Measurements from ENCODE around the gene FAM151A.
A peak's percentile ranks its signal among the peaks of the same experiment; 100 is the strongest.

The FAM151A gene

DNA sequence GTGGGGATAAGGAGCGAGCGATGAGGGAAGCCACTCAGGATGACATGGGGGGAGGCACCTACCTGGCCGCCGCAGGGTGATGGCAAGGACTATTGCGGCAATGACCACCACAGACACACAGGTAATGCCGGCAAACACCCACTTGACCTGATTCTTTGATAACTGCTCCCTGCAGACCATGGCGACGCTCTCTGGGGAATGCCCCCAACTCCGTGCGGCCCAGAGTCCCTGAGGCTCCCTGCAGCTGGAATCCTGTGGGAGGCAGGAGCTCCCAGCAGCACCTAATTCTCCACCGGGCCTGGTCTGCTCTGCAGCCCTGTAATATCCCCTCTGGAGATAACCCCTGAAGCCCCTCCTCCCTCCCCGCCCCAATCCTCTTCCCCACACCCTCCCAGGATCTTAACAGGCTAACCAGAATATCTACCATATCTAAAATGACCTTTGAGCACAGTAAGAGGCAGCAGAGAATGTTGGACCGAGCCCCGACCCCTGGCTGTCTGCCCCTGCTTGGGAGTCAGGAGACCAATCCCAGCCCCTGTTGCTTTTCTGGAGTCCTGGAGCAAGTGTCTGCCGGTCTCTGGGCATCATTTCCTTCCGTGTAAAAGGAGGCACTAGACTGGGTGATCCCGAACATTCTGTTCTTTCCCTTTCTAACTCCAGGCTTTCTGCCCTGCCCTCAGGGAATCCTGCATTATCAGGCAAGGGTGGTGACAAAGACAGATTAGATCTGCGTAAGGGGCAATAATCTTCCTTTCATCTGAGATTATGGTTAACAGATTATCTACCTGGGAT, at the start of gene FAM151A:
Gene FAM151A, minus strand, starts transcription at position 310 of the 792 bp plus-strand sequence. Its CDS starts 130 bp downstream, at position 180.
- DNase-seq = no peak

DNA sequence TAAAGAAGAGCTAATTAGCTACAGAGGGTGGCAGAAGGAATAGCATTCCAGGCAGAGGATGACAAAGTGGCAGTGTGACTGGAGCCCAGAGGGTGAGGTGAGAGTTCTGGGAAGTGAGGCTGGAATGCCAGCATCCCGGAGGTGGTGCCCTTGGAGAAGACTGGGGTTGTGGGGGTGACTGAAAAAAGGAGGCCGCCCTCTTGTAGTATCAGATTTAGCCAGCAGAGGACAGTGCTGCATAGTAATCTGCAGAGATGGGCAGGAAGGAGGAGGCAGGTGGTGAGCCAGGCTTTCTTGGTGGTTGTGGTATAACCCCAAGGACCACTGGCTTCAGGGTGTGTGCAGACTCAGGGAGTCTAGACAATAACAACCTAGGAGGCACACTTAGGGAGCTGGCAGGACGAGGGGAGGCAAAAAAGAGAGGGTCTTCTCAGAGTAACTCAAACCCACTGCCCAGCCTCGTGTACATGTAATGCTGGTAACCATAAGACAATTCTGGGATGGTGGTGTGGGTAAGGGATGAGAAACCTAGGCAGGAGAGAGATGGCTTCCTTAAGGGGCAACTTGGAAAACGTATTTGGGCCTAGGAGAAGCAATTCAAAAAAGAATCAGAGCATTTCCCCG, 48.8 kb upstream of the FAM151A start:
- peak; percentile 19 to 40 for DNase-seq

DNA sequence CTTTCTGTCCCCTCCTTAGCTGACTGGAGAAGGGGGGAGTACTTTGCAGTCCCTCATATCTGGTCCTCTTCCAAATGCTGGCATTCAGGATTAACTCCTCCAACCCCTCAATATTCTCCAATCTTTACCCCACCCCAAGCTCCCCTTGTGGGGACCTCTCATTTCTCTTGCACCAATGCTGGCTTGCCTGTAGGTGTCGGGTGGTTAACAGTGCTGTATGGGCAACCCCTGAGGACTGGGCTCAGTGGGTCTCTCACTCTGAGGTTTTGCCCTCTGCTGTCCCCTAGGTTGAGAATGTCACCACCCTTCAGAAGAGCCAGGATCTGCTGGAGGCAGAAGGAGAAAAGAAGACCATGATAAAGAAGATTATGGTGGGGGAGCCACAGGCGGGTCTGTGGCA, 45.2 kb upstream of the FAM151A start:
- DNase-seq = no peak

DNA sequence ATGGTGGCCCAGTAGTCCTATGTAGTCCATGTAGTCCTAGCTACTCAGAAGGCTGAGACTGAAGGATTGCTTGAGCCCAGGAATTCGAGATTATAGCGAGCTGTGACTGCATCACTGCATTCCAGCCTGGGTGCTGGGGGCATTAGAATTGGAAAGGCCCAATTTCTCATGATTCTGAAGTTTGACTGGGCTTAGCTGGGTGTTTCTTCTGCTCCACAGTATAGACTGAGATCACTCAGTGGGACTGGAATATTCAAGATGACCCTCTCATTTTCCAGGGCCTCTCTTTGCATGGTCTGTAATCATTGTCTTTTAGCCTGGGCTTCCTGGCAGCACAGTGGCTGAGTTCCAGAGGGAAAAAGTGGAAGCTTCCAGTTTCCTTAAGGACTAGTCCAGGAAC, 44.5 kb upstream of the FAM151A start:
- DNase-seq = no peak

DNA sequence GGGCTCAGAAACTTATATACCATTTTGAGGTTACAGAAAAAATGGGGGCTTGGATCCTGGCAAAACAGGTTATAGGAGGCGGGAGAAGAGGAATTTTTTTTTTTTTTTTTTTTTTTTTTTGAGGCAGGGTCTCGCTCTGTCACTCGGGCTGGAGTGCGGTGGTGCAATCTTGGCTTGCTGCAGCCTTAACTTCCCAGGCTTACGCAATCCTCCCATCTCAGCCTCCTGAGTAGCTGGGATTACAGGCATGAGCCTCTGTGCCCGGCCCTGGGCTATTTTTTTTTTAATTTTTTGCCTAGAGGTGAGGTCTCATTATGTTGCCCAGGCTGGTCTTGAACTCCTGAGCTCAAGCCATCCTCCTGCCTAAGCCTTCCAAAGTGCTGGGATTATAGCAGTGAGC, 43.0 kb upstream of the FAM151A start:
- DNase-seq = no peak

DNA sequence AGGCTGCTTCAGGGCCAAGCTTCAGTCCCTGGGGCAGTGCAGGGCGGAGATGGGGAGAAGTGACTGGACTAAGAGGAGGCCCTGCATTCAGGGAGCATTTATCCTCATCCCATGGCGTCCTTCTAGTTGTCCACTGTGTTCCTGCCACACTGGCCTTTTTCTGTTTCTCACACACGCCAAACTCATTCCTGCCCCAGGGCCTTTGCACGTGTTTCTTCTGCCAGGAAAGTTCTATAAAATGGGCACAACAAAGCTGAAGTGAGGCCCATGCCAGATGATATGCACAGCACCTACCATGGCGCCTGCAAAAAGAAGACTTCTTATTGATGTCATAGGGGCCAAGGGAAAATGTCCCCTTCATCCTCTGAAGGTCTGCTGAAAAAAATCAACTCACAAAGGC, 42.5 kb upstream of the FAM151A start:
- DNase-seq = no peak

DNA sequence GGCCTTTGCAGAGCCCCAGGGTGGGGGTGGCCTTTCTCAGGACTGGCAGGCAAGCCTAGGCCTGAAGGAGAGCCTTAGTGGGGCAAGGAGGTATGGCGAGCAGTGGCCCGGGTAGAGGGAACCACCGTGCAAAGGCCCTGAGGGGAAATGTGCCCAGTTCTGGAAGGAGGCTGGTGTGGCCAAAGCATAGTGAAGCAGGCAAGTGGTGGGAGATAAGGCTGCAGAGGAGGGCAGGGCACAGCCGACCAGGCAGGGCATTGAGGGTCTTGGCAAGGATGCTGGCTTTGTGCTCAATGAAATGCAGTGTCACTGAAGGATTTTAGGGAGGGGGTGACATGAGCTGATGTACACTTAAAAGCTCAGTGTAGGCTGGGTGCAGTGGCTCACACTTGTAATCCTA, 41.0 kb upstream of the FAM151A start:
- DNase-seq = no peak

DNA sequence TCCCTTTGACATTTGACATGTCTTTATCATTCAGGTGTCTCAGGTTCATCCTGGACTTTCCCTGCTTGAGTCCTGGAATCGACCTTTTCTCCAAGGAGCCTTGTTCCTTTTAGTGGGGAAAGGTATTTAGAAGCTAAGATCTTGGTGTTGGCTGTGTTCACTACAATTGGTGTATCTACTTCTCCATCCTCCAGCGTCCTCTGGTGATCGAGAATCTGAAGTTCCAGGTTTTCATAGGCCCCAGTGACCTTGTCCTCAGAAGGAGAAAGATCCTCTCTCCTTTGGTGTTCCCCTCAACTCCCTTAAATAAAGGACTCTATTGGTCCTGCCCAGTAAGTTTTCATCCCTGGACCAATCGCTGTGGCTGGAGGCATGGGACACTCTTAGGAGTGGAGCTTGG, 40.4 kb upstream of the FAM151A start:
- no peak for DNase-seq

DNA sequence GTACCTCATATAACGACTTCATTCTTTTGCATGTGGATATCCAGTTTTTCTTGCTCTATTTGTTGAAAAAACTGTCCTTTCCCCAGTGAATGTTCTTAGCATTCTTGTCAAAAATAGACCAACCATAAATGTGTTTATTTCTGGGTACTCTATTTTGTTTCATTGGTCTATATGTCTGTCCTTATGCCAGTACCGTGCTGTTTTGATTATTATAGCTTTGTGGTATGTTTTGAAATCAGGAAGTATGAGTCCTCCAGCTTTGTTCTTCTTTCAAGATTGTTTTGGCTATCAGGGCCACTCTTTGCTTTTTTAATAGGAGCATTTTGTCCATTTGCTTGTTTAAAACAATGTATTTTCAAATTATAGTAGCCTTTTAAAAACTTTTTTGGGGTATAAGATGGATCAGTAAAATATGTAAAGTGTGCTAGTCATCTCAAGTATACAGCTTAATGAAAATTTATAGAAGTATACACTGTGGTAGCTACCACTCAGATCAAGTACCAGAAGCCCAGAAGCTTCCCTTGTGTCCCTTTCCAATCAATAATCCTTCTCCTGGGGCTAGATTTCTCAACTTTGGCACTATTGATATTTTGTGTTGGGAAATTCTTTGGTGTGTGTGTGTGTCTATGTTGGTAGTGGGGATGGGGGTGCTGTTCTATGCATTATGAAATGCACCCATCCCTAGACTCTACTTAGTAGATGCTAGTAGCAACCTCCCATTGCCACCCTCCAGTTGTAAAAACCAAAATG, 35.0 kb upstream of the FAM151A start:
- no peak for DNase-seq

DNA sequence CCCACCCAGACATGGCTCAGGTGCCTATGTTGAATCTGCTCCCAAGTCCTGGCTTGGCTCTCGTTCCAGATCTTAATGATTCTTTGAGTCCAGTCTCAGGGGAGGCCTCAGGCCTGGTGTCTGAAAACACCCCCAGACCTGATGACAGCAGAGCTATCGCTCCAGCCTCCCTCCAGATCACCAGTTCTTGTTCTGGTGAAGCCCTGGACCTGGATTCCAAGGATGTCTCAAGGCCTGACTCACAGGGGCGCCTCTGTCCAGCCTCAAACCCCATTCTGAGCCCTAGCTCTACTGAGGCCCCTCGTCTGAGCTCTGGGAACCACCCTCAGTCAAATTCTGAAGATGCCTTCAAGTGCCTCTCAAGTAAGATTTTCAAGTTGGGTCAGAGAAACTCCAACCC, 29.7 kb upstream of the FAM151A start:
- DNase-seq = no peak

DNA sequence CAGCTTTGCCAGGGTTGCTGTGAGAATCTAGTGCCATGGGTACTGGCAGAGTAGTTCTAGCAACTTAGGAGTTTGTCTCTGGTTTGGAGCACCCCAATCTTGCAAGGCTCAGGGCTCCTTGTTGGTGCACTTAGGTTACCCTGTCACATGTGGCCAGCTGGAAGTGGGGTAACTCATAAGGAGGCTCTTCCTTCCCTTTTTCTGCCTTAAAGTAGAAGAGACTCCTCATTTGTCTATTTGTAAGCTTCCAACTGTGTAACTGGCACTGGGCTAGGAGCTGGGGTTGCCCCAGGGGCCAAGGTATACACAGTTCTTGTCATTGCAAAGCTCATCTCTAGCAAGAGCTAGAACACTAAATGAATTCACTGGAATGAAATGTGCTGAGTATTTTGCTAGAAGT, 28.8 kb upstream of the FAM151A start:
- DNase-seq = no peak

DNA sequence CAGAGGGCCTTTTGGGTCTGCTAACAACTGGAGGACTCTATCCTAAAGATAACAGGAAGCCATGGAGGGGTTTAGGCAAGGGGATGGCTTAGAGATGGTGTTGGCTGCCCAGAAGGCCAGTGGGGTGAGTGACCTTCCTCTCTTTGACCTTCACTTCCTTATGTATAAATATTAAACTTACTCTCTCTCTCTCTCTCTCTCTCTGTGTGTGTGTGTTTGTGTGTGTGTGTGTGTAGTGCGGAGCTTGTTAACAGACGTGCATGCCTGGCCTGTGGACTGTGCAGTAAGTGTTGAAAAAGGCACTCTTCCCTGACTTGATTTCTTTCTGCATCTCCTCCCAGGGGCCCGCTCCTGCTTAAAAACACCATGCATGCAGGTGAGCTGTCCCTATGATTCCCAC, 28.3 kb upstream of the FAM151A start:
- no peak for DNase-seq

DNA sequence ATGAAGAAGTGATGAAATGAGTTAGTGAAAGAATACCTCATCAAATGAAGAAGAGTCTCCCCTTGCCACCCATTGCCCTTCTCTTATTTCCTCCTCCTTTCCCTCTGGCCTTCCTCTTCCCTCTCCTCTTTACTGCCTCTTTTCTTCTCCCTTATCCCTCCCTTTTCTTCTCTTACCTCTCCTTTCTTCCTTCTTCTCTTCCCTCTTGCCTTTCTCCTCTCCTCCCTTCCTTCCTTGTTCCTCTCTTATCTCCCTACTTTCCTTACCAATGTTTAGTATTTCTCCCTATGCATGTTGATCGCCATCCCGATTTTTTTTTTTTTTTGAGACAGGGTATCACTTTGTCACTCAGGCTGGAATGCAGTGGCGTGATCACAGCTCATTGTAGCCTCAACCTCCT, 27.1 kb upstream of the FAM151A start:
- DNase-seq = no peak

DNA sequence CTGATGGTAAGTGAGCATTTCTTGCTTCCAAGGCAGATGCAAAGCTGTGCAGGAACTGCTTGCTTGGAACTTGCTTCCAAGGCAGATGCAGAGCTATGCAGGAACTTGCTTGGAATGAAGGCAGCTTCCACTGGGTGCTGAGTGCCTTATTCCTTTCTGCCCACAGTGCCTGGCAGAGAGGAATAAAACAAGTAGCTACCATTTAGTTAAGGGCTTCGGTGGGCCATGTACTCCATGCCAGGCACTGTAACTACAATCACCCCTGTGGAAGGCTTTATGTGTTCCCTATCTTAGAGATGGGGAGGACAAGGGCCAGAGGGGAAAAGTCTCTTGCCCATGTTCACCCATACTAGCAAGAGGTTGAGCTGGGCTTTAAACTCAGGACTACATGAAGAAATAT, 26.6 kb upstream of the FAM151A start:
- DNase-seq = no peak

DNA sequence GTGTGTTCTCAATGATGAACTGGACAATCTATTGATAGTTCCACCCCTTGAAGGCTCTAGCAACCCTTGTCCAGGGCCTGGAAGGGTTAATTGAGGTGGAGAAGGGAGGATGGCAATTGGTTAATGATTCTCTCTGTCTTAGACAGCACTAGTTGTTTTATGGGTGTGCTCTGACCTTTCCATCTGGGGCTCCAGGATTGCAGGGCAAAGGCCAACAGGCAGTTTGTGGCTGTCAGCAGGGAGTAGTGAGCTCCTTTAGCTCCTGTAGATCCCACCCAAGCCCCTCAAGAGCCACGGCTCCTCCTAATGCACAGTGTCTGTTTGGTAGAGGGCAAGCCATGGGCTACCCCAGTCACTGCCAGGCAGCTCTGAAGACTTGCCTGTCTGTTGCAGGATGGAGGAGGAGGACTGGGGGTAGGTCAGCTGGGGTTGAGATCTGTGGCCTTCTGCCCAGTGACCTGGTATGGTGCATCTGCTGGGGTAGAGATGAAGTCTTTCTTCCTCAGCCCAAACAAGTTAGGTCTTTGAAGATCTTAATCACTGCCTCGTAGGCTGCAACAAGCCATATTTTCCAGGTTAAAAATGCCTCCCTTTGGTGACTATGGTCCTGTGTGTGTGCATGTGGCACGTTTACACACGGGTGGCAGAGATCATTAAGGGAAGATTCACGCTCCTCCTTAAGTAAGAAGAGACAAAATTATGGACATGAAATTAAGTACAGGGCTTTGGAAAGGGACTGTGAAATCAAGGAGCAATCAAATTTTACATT, 26.0 kb upstream of the FAM151A start:
- no peak for DNase-seq

DNA sequence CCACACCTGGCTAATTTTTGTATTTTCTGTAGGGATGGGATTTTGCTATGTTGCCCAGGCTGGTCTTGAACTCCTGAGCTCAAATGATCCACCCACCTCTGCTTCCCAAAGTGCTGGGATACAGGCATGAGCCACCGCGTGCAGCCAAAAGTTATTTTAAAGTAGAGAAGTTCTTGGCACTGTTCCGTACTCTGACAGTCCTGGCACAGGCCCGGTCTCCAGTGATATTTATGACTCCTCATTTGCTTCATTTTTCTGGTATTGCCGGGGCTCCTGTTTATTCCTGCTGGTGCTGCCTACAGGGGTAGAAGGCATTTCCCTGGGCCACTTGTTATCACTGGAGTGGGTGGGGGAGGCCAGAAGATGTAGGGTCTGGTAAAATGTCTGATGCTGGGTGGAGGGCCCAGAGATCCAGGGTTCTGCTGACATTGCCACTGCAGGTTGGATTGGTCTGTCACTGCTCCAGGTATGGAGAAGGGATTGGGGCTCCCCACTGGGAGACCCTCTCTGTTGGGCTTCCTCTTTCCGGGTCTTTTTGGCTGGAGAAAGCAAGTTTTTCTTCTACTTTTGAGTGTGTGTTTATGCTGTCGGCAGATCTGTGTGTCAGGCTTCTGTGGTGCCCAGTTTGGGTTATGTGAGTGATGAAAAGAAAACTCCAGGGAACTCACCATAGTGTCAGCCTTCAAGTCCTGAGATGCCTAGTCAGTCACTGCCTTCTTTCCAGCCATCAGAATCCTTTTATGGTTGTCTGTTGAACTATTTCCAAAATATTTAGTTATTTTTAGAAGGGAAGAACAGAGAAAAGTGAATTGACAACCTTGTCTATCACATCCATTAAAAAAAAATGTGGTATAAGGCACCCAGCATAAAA, 22.7 kb upstream of the FAM151A start:
- no peak for DNase-seq

DNA sequence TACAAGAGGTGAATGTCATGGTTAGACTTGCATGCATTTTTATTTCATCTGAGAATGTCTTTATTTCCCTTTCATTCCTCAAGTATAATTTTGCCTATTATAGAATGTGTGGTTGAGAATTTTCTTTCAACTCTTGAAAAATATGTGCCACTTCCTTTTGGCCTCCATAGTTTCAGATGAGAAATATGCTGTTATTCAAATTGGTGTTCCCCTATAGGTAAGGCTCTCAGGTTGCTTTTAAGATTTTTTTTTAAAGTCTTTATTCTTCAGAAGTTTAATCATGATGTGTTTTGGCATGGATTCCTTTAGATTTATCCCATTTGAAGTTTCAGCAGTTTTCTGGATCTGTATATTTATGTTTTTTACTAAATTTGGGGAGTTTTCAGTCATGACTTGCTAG, 20.4 kb upstream of the FAM151A start:
- DNase-seq = no peak

DNA sequence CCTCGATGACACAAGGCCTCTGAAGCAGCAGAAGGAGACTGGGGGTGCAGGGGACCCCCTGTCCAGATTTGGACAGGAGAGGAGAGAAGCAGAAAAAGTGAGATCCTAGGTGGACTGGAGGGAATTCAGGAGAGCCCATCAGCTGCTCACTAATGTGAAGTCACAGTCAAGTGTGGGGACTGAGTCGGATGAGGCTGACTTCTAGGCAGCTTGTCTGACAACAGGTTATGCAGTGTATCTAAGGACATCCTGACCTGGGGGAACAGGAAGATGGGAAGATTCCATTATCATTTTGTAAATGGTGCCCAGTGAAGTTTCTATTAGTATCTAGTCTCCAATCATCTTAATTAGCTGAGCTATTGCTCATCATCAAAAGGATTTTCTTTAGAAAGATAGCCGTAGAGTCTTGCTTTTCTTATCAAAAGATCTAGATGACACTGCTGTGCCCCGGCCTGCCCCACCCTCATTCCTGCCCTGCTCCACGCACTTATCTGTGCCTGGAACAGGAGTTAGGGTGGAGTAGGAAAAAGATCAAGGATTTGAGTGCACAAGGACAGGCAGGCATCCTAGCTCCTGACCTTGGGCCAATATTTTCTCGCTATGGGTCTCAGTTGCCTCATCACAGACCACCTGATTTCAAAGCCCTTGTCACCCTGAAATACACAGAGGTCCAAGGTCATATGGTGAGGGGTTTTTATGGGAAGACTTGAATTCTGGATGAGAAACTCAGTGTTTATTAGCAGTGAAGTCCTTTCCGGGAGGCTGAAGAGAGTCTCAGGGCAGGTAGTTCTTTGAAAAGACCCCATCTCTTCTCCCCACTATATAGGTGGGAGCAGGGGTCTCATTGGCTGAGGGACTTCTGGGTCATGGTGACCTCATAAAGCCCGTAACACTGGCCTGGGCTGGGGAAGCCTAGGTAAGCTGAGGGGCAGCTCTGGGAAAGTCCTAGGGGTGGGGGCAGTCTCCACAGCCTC, 17.8 kb upstream of the FAM151A start, which contains the start of gene MROH7:
Gene MROH7, plus strand, starts transcription at position 924 of the 974 bp plus-strand sequence. CDS start 11,141 bp downstream, outside the sequence.
- no peak for DNase-seq

DNA sequence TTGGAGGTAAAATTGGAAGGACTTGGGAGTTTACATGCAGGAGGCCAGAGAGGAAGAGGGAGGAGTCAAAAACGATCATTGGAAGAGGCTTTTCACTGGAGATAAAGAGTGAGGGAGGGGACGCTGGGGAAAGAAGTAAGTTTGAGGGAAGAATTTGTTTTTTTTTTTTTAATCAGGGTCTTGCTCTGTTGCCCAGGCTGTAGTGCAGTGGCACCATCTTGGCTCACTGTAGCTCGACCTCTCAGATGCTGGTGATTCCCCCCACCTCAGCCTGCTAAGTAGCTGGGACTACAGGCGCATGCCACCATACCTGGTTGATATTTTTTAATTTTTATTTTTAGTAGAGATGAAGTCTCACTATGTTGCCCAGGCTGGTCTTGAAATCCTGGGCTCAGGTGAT, 17.0 kb upstream of the FAM151A start:
- DNase-seq = no peak
